GM18867 (cell line): ENCODE results near the gene SAMSN1.

Experiments
- ATAC-seq: cut with Tn5 transposase; IDR thresholded peaks from one replicate; pipeline ENCODE4 v1.9.1; 2021; ENCODE audit warnings: mild to moderate bottlenecking, moderate library complexity; ENCODE audit not compliant: unreplicated experiment

SAMSN1 gene

DNA sequence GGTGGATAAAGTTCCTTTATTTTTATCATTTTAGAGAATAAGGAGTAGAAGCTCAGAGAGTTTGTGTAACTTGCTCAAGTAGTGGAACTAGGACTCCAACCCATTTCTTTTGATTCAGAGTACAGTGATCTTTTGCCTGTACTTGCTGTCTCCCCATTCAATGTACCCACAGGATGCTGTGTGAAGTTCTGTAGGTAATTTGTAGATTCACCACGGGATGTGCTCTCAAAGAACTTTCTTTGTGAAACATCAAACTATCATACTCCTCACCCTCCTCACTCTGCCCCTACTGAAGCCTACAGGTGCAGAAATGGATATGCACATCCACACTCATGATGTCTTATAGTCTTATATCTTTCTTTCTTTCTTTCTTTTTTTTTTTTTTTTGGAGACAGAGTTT, 97.3 kb downstream of the SAMSN1 start:
- ATAC-seq: no peak

DNA sequence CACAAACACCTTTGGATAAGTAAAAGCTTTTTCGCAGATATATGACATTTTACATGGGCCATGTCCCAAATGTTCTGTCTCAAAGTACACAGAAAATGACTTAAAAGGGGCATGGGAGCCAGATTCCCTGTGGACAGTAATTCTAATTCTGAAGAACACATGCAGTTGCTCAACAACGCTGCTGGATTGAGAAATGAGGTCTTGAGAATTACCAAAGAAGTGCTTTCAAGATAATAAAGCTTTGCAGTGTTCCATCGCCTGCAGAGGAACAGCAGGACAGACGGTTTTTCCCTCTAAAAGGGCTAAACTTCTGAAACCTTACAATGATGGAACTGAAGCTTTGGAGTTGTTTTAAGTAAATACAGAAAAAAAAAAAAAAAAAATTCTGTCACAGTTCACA, 107.9 kb downstream of the SAMSN1 start:
- ATAC-seq: no peak

DNA sequence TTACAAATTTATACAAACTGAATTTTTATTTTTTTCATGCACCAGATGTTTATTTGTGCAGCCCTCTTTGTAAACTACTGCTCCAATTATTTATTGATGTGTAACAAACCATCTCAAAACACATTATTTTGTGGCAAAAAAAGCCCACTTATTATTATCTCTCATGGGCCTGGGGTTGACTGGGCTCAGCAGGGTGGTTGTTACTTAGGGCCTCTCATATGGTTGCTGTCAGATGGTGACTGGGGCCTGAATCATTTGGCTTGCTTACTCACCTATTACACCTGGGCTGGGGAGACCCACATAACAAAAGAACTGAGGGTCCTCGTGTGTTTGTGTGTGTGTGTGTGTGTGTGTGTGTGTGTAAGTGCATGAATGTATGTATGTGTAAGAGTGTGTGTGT, 110.7 kb downstream of the SAMSN1 start:
- ATAC-seq: no peak
